HEK293T (cell line): Measurements from ENCODE around the gene JAG2.

Experiments used
- BHLHE40 ChIP-seq: fragments of 450-650 bp; IDR thresholded peaks from 2 replicates; pipeline ENCODE4 v1.6.1; 2016; ENCODE audit warnings: mild to moderate bottlenecking, moderate library complexity, borderline replicate concordance
- ELF4 ChIP-seq: fragments of 450-650 bp; IDR thresholded peaks from 2 replicates; pipeline ENCODE4 v1.6.1; 2017; ENCODE audit warnings: antibody characterized with exemption
- FOXK2 ChIP-seq: fragments of 450-650 bp; IDR thresholded peaks from 2 replicates; pipeline ENCODE4 v1.6.1; 2016; ENCODE audit warnings: mild to moderate bottlenecking
- FOXM1 ChIP-seq: fragments of 450-650 bp; IDR thresholded peaks from 2 replicates; pipeline ENCODE4 v1.6.1; 2017; ENCODE audit warnings: mild to moderate bottlenecking, borderline replicate concordance
- LEF1 ChIP-seq: fragments of 450-650 bp; IDR thresholded peaks from 2 replicates; pipeline ENCODE4 v1.6.1; 2017; ENCODE audit warnings: mild to moderate bottlenecking, borderline replicate concordance
- NFRKB ChIP-seq: fragments of 450-650 bp; IDR thresholded peaks from 2 replicates; pipeline ENCODE4 v1.6.1; 2016; ENCODE audit warnings: mild to moderate bottlenecking, moderate library complexity
- PKNOX1 ChIP-seq: fragments of 450-650 bp; IDR thresholded peaks from 2 replicates; pipeline ENCODE4 v1.6.1; 2016
- SP1 ChIP-seq: fragments of 450-650 bp; IDR thresholded peaks from 2 replicates; pipeline ENCODE4 v1.6.1; 2017
- SUZ12 ChIP-seq: fragments of 450-650 bp; IDR thresholded peaks from 2 replicates; pipeline ENCODE4 v1.6.1; 2016; ENCODE audit warnings: mild to moderate bottlenecking

GRCh38 chr14:105171004-105171673 is 2.6 kb upstream of the JAG2 start:
- TF ChIP-seq NFRKB (no peak), BHLHE40 (no peak), SP1 (no peak), FOXK2 (no peak), PKNOX1 (no peak), ELF4 (no peak), FOXM1 (no peak), LEF1 (no peak), SUZ12 (no peak)
